ENCODE results near the gene CD3D.

Gene CD3D

DNA sequence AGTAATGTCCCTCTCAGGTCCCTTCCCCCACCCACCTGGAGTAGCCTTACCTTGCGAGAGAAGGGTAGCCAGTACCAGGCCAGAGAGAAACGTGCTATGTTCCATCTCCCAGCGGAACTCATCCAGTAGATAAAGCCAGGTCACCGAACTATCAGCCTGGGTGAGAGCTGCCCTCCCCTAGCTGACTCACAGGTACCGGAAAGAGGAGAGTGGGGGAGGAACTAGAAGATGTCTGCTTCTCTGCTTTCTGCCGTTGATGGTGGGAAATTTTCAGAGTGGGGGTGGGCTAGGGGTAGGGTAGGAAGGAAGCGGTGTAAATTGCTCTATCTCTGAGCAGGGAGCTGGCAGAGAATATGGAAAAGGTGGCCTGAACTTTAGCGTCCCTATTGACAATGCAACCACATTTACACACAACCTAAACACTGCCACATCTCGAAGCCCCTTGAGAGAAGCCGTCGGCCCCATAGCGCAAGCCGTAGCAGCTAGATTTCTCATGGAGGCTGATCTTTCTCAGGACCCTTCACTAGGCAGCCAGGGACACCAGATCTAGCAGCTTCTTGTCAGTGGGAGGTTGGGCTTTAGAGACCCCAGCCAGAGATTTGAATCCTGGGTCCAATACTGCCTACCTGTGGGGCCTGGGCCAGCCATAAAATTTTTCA is at the start of gene CD3D:
Gene CD3D, minus strand, starts transcription at position 203 of the 659 bp plus-strand sequence. Its CDS starts 98 bp downstream, at position 105.
- peak; percentile 65 to 68 for DNase-seq

DNA sequence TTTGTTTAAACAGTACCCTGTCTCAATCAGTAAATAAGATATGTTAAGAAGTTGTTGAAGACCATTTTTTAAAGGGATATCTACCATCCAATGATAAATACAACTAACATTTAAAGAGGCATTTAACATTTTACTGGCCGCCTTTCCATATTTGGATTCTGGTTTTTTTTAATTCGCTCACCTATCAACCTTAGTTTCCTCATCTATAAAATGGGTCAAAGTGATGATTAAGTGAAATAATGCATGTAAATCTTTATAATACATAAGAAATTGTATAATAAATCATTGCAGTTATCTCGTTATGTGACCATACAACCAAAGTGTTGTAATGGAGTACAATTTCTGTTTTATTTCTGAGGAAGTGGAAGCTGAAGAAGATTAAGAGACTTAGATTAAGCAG is 41.2 kb upstream of the CD3D start:
- no peak for DNase-seq

DNA sequence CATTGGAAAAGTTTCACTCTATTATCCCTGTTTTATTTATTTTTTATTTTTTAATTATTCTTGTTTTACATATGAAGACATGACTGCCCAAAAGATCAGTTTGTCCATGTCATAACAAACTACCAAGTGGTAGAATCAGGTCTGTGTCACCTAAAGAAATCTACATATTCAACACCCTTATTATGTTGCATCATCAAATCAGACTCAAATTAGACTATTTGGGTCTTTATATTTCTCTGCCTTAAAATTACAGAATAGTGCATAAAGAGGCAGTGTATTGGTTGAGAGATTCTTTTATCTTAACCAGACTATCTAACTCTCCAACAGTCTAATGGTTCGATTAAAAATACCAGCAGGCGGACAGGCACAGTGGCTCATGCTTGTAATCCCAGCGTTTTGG is 40.4 kb upstream of the CD3D start:
- no peak for DNase-seq

DNA sequence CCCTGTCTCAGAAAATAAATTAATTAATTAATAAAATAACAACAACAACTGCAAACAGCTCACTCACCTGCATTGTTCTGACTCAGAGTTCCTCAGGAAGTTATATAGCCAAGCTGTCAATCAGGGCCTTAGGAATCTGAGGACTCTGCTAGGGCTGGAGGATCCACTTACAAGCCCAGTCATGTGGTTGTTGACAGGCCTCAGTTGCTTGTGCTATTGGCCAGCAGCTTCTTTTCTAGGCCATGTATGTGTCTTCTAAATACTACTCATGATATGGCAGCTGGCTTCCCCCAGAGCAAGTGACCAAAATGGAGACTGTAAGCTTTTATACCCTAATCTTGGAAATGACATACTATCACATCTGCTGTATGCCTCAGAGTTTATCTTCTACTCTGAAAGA is 38.1 kb upstream of the CD3D start:
- DNase-seq, result no peak

DNA sequence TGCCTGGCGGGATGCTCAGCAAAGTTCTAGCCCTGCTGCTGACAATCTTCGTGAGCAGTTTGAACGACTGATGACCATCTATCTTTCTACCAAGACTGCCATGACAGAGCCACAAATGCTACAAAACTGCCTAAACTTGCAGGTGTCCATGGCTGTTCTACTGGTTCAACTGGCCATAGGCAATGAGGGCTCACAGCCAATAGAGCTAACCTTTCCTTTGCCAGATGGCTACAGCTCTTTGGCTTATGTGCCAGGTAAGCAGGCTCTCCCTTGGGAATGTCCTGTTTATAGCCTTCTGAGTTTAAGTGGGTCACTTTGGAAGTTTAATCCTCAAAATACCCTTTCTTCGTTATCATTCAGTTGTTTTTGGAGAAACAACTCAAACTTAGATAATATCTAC is 37.0 kb upstream of the CD3D start:
- no peak for DNase-seq

DNA sequence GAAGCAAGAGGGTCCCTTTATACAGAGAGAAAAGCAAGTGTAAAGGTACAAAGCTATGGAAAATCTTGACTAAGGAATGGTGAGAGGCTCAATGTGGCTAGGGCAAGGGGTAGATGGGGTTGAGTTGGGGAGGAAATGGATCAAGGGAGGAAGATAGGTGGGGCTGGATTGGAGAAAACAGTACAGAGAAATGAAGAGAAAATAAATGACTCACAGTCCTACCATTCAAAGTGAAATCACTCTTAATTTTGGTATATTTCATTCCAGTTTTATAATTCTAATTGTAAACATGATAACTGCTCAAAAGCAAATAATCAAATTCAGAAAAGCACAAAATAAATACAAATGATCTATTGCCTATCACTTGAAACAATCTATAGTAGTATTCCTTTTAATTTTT is 33.5 kb upstream of the CD3D start:
- DNase-seq, result no peak

DNA sequence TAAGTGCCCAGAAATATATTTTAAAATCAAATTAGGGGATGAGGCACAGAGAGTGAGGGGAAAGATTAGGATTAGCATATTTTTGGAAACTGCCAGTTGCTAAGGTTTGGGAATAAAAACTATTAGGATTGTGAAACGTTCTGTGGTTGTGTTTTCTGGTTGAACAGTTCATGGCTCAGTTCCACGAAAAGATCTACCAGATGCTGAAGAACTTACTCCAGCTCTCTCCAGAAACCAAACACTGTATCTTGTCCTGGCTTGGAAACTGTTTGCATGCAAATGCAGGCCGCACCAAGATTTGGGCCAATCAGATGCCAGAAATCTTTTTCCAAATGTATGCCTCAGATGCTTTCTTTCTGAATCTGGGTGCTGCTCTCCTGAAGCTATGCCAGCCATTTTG is 32.2 kb upstream of the CD3D start:
- DNase-seq, result no peak

DNA sequence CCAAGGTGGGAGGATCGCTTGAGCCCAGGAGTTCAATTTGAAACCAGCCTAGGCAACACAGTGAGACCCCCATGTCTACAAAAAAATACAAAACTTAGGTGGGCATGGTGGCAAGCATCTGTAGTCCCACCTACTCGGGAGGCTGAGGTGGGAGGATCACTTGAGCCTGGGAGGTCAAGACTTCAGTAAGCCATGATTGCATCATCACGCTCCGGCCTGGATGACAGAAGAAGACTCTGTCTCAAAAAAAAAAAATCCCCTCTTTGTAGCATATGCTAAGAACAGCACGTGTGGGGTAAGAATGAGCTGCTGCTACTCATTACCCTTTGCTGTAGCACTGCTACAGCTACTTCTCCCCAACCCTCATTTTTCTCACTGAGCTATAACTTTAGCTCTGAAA is 31.4 kb upstream of the CD3D start:
- DNase-seq, result no peak

DNA sequence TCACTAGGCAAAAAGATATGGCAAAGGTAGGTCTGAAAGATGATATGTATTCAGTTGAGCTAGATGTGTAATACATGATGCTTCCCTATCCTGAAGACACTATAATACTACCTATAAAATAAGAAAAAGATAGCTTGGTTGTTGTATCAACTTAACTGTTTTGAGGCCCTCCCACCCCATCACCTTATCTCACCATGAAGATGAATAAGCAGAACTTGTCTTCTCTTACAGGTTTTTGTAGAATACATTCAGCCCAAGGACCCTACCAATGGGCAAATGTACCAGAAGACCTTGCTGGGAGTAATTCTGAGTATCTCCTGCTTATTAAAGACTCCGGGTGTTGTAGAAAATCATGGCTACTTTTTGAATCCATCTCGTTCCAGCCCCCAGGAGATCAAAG is 30.8 kb upstream of the CD3D start:
- no peak for DNase-seq

DNA sequence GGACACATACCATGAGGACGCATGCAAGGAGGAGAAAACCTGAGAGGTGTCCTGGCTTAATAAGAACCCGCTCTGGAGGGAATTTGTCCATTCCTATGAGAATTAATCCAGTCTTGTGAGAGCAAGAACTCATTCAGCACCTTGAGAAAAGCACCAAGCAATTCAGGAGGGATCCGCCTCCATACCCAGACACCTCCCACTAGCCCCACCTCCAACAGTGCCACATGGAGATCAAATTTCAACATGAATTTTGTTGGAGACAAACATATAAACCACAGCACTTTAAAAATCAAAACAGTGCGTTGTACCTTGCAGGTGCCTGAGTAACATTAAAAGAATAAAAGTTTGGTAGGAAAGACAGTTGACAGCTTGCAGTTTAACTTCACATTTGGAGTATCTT is 28.3 kb upstream of the CD3D start:
- DNase-seq, result no peak

DNA sequence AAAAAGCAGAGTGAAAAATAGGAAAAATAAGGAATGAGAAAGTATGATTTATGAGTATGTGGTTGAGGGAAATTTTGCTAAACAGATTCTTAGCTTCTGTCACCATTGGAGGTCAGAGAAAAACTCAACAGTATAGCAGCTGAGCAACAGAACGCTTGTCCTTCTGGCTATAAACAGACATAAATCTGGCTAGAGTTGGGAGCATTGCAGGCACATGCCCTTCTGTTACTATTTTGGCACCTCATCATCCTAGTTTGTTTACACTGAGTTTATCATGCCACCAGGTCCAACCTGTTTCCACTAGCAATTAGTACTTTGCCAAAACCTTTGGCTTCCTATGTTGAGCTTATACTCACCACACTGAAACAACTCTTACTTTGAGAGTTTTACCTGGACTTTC is 23.8 kb upstream of the CD3D start:
- no peak for DNase-seq

DNA sequence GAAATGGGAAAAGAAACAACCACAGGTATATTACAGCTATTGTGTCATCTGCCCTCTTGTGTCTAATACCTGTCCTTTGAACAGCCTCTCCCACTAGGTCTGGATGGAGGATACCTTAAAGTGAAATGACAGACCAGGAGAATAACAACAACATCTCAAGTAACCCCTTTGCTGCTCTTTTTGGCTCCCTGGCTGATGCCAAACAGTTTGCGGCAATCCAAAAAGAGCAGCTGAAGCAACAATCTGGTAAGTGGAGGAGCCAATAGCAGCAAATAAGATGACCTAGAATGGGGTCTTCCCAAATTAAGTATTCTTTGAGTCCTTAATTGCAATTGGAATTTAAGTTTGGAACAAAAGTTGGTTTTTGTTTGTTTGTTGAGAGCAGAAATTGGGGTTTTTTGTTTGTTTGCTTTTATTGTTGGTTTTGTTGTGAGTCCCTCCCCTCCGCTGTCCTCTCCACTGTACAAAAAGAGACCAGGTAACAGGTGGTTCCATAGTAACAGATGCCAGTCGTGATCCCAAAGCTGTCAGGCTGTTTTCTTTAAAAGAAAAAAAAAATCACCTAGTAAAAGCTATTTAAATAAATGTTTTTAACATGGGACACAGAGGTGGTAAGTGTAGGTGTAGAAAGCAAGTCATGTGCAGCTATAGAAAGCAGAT is 22.6 kb upstream of the CD3D start:
- no peak for DNase-seq

DNA sequence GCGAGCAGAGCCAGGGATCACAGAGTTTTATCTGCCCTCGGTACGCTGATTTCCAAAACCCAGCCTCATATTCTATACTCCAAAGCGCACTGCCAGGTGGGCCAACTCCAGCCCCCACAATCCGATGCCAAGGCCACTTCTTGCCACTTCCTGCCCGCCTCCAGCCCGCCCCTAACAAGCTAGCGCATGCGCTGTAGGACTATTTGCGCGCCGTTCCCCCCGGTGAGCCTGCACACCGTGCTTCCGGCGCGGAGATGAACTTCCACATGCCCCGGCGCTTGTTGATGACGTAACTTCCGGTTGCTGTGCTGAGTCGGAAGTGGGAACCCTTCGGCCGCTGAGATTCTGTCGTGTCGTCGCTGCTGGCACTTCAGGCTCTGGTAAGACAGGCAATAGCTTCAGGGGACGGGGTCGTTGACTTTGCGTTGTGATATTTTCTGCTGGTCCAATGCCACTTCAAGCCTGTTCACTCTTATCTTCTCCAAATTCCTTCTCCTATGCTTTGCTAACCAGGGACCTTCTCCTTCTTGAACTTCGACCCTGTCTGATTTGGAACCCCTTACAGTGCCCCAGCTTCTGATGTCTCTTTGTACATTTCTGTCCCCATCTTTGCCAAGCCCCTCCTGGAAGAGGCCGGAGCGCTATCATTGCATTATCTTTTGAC is 16.9 kb upstream of the CD3D start, which contains the start of gene UBE4A:
Gene UBE4A, plus strand, starts transcription at position 306 of the 664 bp plus-strand sequence. CDS start 5,481 bp downstream, outside the sequence.
- peak; percentile 98 to 99 for DNase-seq

DNA sequence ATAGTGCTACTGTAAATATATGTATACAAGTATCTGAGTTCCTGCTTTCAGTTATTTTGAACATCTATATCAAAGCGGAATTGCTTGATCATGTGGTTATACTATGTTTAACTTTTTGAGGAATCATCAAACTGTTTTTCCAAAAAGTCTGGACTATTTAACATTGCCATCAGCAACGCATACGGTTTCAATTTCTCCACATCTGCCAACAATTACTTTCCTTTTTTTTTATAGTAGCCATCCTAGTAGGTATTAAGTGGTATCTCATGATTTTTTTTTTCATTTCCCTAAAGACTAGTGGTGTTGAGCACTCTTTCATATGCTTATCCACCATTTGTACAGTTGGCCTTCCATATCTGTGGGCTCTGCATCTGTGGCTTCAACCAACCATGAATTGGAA is 15.6 kb upstream of the CD3D start:
- DNase-seq, result no peak

DNA sequence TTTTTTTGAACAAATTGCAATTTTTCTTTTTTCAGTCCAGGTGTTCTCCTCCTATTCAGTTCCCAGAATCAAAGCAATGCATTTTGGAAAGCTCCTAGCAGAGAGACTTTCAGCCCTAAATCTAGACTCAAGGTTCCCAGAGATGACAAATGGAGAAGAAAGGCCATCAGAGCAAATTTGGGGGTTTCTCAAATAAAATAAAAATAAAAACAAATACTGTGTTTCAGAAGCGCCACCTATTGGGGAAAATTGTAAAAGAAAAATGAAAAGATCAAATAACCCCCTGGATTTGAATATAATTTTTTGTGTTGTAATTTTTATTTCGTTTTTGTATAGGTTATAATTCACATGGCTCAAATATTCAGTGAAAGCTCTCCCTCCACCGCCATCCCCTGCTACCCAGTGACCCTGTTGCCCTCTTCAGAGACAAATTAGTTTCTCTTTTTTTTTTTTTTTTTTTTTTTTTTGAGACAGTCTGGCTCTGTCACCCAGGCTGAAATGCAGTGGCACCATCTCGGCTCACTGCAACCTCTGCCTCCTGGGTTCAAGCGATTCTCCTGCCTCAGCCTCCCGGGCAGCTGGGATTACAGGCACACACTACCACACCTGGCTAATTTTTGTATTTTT is 10.7 kb upstream of the CD3D start:
- no peak for DNase-seq

DNA sequence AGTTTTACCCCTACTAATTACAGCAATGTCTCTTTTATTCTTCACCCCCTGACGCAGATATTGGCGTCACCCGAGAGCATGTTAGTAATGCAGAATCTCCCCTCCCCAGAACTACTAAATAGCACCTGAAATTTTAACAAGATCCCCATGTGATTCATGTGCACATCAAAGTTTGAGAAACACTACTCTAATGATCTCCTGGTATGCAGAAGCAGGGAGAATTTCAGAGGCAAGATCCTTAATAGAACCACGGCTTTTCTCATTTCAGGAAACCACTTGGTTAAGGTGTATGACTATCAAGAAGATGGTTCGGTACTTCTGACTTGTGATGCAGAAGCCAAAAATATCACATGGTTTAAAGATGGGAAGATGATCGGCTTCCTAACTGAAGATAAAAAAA is 7.0 kb upstream of the CD3D start:
- DNase-seq, result no peak

DNA sequence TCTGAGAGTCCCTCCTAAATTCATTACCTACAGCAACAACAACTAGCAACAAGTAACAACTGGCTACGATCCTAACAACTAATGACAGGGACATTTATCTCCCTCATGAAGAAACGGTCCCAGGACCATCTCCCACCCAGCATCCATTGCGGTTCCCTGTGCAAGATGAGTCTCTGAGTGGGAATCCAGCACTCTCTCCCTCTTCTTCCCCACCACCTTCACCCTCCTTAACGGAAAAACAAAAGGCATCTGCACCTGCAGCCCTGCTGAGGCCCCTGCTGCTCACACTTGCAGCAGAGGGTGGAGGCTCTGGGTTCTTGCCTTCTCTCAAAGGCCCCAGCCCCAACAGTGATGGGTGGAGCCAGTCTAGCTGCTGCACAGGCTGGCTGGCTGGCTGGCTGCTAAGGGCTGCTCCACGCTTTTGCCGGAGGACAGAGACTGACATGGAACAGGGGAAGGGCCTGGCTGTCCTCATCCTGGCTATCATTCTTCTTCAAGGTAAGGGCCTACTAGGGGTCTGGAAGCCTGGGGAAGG is 1.5 kb upstream of the CD3D start, which contains the start of gene CD3G:
Gene CD3G, plus strand, starts transcription at position 364 of the 535 bp plus-strand sequence. Its CDS starts 80 bp downstream, at position 444.
- peak; percentile 63 for DNase-seq

DNA sequence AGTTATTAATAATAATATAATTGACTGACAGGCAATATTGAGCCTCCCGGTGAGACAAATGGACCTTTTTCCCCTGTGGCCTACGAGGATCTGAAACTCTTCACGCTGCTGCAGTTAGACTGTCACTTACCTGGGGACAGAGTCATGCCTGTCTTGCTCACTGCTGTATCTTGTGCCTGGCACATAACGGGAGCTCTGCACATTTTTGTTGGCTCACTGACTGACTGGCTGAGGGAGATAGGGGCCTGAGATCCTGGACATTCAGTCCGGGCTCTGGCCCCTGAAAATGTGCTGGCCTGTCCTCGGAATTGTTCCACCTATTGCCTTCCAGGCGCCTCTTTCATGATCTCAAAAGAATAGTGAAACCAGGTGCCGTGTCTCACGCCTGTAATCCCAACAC is 743 bp upstream of the CD3D start:
- no peak for DNase-seq

DNA sequence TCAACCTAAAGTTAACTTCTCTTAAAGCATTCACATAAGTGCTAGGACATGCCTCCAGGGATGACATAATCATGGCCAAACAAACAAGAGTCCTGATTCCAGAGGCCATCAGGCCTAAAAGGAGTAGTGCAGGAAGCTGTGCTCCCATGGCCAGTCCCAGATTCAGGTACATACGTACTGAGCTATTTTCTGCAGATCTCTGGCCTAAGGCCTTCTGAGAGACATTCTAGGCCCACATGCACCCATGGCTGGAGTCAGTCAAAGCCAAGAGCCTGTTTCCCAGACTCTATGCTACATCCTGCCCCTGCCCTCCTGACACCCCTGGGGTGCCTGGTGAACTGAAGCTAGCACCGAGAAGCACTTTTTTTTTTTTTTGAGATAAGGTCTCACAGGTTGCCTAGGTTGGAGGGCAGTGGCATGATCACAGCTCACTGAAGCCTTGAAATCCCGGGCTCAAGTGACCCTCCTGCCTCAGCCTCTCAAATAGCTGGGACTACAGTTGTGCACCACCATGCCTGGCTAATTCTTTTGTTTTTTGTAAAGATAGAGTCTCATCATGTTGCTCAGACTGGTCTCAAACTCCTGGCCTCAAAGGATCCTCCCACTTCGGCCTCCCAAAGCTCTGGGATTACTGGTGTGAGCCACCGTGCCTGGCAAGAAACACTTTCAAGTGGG is 553 bp downstream of the CD3D start:
- no peak for DNase-seq

DNA sequence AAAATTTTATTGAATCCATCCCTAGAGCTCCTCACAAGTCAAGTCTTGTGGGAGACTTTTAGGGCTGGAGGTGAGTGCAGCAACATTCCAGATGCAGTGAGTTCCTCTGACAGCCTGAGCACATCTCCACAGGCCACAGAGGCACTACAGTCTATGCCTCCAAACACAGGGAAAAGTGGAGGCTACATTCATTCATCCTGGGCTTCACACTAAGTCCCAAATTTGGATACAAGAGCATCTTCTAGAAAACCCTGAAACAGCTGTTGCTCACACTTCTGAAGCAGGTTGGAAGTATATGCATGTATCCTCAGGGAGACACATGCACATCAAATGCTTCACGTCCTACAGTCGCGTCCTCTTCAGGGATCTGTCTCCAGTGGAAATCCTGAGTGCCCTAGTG is 1.2 kb downstream of the CD3D start:
- no peak for DNase-seq

DNA sequence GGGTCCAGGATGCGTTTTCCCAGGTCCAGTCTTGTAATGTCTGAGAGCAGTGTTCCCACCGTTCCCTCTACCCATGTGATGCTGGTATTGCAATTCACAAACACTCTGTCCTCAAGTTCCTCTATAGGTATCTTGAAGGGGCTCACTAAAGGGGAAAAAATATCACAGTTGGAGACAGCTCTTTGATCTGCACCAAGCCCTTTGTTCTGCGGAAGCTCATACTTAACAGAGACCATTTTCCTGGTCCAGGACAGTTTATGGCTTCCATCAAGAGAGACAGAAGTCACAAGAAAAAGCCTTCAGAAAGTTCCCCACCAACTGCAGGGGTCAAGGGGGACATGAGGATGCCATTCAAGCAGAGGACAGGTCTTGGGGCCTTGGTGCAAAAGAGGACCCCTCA is 2.1 kb downstream of the CD3D start:
- DNase-seq, result no peak

DNA sequence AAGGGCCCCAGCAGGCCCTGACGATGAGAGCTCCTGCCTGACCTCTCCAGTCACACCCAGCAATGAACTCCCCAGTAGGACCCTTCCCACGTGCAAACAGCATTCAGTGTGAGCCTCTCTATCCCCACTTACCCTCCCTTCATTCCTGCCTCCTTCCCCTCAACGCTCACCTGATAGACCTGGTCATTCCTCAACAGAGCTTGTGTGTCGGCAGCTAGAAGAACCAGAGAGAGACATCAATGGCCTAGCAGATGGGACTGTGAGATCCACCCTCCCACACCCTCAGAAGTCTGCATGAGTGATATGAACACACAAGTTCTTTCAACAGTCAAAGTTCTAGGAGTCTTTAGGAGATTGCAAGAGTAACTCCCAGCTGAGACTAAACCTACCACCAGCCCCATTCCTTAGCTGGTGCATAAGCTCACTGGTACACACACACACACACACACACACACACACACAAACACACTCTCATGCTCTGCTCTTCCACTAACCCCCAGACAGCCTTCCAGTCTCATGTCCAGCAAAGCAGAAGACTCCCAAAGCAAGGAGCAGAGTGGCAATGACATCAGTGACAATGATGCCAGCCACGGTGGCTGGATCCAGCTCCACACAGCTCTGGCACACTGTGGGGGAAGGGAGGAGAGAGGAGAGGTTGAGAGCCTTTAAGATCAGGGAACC is 3.1 kb downstream of the CD3D start:
- DNase-seq, result no peak

Data from activated CD4-positive, alpha-beta T cell treated with anti-CD3 and anti-CD28 coated beads, Interleukin-2, amount 50 U/mL, for 4 hours (primary cell).